Keratinocyte (primary cell): Measurements from ENCODE around the gene B3GALT6. TPM values are rescaled to one million over a fixed set of nuclear protein-coding genes. Genes with fewer than 3 reads are reported as not detected.

Source experiments
- DNase-seq: peaks from one replicate; pipeline ENCODE4 v3.0.0-alpha.2; 2011; ENCODE audit warnings: low read depth, missing footprints, low spot score
- FAIRE-seq: peaks from 2 replicates; lab custom pipeline; 2011; peaks lifted over from hg19 to GRCh38; lab: Jason Lieb, UNC
- H2AFZ ChIP-seq: 2 replicates; pipeline ENCODE4 v1.6.0; 2012; ENCODE audit warnings: low read length, control low read depth, inconsistent platforms; ENCODE audit not compliant: control insufficient read depth
- H3K27ac ChIP-seq: 2 replicates; pipeline ENCODE4 v1.5.1; 2011; ENCODE audit warnings: low read length; ENCODE audit not compliant: control insufficient read depth, insufficient read depth
- H3K27me3 ChIP-seq: 3 replicates; pipeline ENCODE4 v1.6.0; 2011; ENCODE audit warnings: low read length; ENCODE audit not compliant: control insufficient read depth, insufficient read depth; ENCODE audit errors: extremely low read depth
- H3K36me3 ChIP-seq, 2 experiments: 2 replicates in 1 of 2; 3 replicates in 1 of 2; pipeline ENCODE4 v1.5.1; 2011; ENCODE audit warnings: low read length in 2 of 2, mild to moderate bottlenecking in 1 of 2; ENCODE audit not compliant: control insufficient read depth in 2 of 2, insufficient read depth in 2 of 2; ENCODE audit errors: extremely low read depth in 1 of 2
- H3K4me1 ChIP-seq: 3 replicates; pipeline ENCODE4 v1.5.1; 2011; ENCODE audit warnings: low read length; ENCODE audit not compliant: control insufficient read depth, insufficient read depth; ENCODE audit errors: extremely low read depth
- H3K4me2 ChIP-seq: 3 replicates; pipeline ENCODE4 v1.6.0; 2011; ENCODE audit warnings: low read depth, low read length; ENCODE audit not compliant: control insufficient read depth, insufficient read depth; ENCODE audit errors: extremely low read depth
- H3K4me3 ChIP-seq, 3 experiments: fragments of 200-600 bp in 1 of 3; sonication (generic) in 1 of 3; 2 replicates in 2 of 3; 3 replicates in 1 of 3; pipeline ENCODE4 v1.5.1; 2011 to 2016; ENCODE audit warnings: low read length in 3 of 3, mild to moderate bottlenecking in 3 of 3, control low read depth in 2 of 3, inconsistent platforms in 1 of 3, low read depth in 1 of 3, mixed read lengths in 1 of 3, mixed run types in 1 of 3, moderate library complexity in 1 of 3; ENCODE audit not compliant: control insufficient read depth in 2 of 3, insufficient read depth in 2 of 3; ENCODE audit errors: extremely low read depth in 1 of 3
- H3K79me2 ChIP-seq: 2 replicates; pipeline ENCODE4 v1.6.0; 2012; ENCODE audit warnings: low read length; ENCODE audit not compliant: control insufficient read depth, insufficient read depth
- H3K9ac ChIP-seq: 3 replicates; pipeline ENCODE4 v1.6.0; 2011; ENCODE audit warnings: low read length; ENCODE audit not compliant: control insufficient read depth, insufficient read depth; ENCODE audit errors: extremely low read depth
- H3K9me1 ChIP-seq: 3 replicates; pipeline ENCODE4 v1.6.0; 2011; ENCODE audit warnings: low read length; ENCODE audit not compliant: control insufficient read depth, insufficient read depth; ENCODE audit errors: extremely low read depth
- H3K9me3 ChIP-seq: 2 replicates; pipeline ENCODE4 v1.5.1; 2012; ENCODE audit warnings: low read depth, low read length; ENCODE audit not compliant: control insufficient read depth
- H4K20me1 ChIP-seq: 3 replicates; pipeline ENCODE4 v1.6.0; 2011; ENCODE audit warnings: low read length; ENCODE audit not compliant: control insufficient read depth, insufficient read depth; ENCODE audit errors: extremely low read depth
- CTCF ChIP-seq, 3 experiments: IDR thresholded peaks in 1 of 3; conservative IDR thresholded peaks in 1 of 3; optimal IDR thresholded peaks in 1 of 3; 2 replicates in 2 of 3; 3 replicates in 1 of 3; pipeline versions ENCODE3 to v1.5.1; 2011; ENCODE audit warnings: low read length in 3 of 3, mild to moderate bottlenecking in 3 of 3, moderate library complexity in 2 of 3, control low read depth in 1 of 3, inconsistent platforms in 1 of 3; ENCODE audit not compliant: insufficient read depth in 2 of 3; ENCODE audit errors: extremely low read depth in 1 of 3
- EZH2 ChIP-seq: IDR thresholded peaks from one replicate; pipeline ENCODE4 v1.6.1; 2012; ENCODE audit warnings: inconsistent platforms, mild to moderate bottlenecking, low read length, moderate library complexity
- dilution Hi-C: fragments of 300-500 bp; cut with MboI; formaldehyde crosslinking; loops from one replicate; pipeline ENCODE4 v1.7.0; 2020; ENCODE audit warnings: low sequenced_read_pairs; ENCODE audit not compliant: extremely low pct_ligation_motif_present
- polyA plus RNA-seq, 5 experiments: library from polyadenylated mRNA; depleted of rRNA in 3 of 5; stranded (reverse) in 3 of 5; stranded (forward) in 1 of 5; unstranded in 1 of 5; fragments of >200 nt; gene quantifications; 1 replicate in 1 of 5; 2 replicates in 3 of 5; 3 replicates in 1 of 5; pipeline versions ENCODE4 v1.2.1 to v1.2.3, GENCODE V29; 2011 to 2012; ENCODE audit warnings: missing spikeins in 2 of 5, low read depth in 1 of 5, low replicate concordance in 1 of 5

Gene B3GALT6
- polyA plus RNA-seq, 1 donor (not counting 4 experiments of a cell fraction or from before 2014, with no cell fraction given): 6.8 TPM

DNA sequence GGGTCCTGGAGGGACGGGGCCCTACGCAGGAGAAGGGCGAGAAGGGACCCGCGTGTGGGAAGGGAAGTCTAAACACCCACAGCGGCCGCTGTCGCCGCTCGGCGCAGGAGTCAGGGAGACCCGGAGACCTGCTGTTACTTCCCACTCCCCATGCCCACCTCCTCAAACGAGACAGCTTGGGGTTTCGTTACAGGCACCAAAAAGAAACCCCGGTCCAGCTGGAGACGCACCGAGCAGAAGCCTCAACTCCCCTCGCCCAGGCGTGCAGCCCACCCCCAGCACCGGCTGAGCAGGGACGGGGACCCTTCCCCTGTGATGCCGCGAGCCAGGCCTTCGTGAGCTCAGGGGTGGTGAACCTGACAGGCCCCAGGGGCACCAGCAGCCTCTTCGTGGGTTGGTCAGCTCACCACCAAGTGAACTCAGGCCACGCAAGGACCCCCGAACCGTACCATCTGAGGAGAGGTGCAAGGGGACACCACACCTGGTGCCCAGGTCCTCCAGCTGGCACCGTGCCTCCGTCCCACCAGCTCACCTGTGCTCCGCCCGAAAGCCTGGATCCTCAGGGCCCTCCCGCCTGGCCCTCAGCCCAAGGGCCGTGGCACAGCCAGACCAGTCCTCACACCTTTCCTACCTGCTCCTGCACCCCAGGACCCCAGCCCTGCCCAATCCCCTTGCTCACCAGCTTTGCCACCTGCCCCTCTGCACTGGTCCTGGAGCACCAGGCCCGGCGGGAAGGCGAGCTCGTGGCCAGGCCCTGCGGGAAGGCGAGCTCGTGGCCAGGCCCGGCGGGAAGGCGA, 5.3 kb upstream of the B3GALT6 start:
- Histone ChIP-seq H2AFZ (no peak overlapping the region), H3K4me3 (no peak overlapping the region), H3K9ac (no peak overlapping the region), H3K4me2 (no peak overlapping the region), H3K9me3 (no peaks in the 10 kb centered on the region), H3K79me2 (peaks cover 70% of the 10 kb centered on the region), H3K27me3 (no peaks in the 10 kb centered on the region), H3K9me1 (no peaks in the 10 kb centered on the region), H4K20me1 (peaks cover 5% of the 10 kb centered on the region), H3K27ac (no peak overlapping the region), H3K36me3 (peaks cover 26 to 40% of the 10 kb centered on the region in 2 experiments), H3K4me1 (peaks cover 8% of the 10 kb centered on the region)
- no peak for FAIRE-seq
- dilution Hi-C loops: no loop called here
- TF ChIP-seq EZH2: no peak
- TF ChIP-seq CTCF (optimal IDR thresholded peaks at IDR 0.05 in 1 of 3, IDR thresholded peaks at IDR 0.05 in 1 of 3, conservative IDR thresholded peaks at IDR 0.05 in 1 of 3; ENCODE audit: extremely low read depth in 1 of 3, insufficient read depth in 2 of 3, low read length in 3 of 3): no peak
- no peak for DNase-seq

DNA sequence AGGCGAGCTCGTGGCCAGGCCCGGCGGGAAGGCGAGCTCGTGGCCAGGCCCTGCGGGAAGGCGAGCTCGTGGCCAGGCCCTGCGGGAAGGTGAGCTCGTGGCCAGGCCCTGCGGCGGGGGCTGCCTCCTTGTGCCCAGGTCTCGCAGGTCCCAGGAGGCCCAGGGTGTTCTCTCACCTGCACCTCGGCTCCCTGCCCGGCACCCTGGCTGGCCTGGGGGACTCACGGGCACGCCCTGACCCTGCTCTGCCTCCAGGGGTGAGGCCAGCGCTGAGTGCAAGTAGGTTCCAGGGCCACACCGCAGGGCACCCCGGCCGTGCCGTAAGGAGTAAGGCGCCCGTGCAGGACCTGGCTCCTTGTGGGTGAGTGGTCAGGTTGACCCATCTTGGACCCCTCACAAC, 4.7 kb upstream of the B3GALT6 start:
- dilution Hi-C loops: no loop called here
- no peak overlapping the region for H3K4me2 ChIP-seq
- no peak overlapping the region for H3K27ac ChIP-seq
- no peak for DNase-seq
- H3K9me3 ChIP-seq: no peaks in the 10 kb centered on the region
- H2AFZ ChIP-seq: no peak overlapping the region
- no peaks in the 10 kb centered on the region for H3K27me3 ChIP-seq
- H3K4me1 ChIP-seq: peaks cover 8% of the 10 kb centered on the region
- no peaks in the 10 kb centered on the region for H3K9me1 ChIP-seq
- peaks cover 5% of the 10 kb centered on the region for H4K20me1 ChIP-seq
- TF ChIP-seq EZH2: no peak
- no peak for TF ChIP-seq CTCF (optimal IDR thresholded peaks at IDR 0.05 in 1 of 3, IDR thresholded peaks at IDR 0.05 in 1 of 3, conservative IDR thresholded peaks at IDR 0.05 in 1 of 3; ENCODE audit: extremely low read depth in 1 of 3, insufficient read depth in 2 of 3, low read length in 3 of 3)
- no peak overlapping the region for H3K4me3 ChIP-seq
- FAIRE-seq: no peak
- H3K79me2 ChIP-seq: peaks cover 70% of the 10 kb centered on the region
- no peak overlapping the region for H3K9ac ChIP-seq
- peaks cover 22 to 36% of the 10 kb centered on the region in 2 experiments for H3K36me3 ChIP-seq
